ENCODE results near the gene CDK5. TPM values are rescaled to one million over a fixed set of nuclear protein-coding genes. Genes with fewer than 3 reads are reported as not detected.
"Not testable (repeated sequence)": the region's sequence is repeated elsewhere in the genome, so short reads cannot be mapped to it uniquely, and the experiment has no call there.

Gene CDK5
- total RNA-seq, 1 experiment from 2014 or later = 47.4 TPM

- no peak for DNase-seq (ENCODE audit: low read depth)
These were observed 21.8 kb downstream of the CDK5 start for GRCh38 chr7:151035902-151036301.

GRCh38 chr7:151035026-151035717, 22.5 kb downstream of the CDK5 start:
- no peak for DNase-seq (ENCODE audit: low read depth)

GRCh38 chr7:151034312-151035025, 23.2 kb downstream of the CDK5 start:
- no peak for DNase-seq (ENCODE audit: low read depth)

GRCh38 chr7:151033864-151034249, 23.8 kb downstream of the CDK5 start:
- DNase-seq (ENCODE audit: low read depth) = no peak

- no peak for DNase-seq (ENCODE audit: low read depth)
These were observed 24.5 kb downstream of the CDK5 start for GRCh38 chr7:151032936-151033863.

GRCh38 chr7:151031011-151031410, 26.7 kb downstream of the CDK5 start:
- DNase-seq (ENCODE audit: low read depth) = no peak

GRCh38 chr7:151028948-151029501, 28.7 kb downstream of the CDK5 start:
- no peak for DNase-seq (ENCODE audit: low read depth)

GRCh38 chr7:151028131-151028947, 29.4 kb downstream of the CDK5 start, which contains the start of gene ABCB8:
Gene ABCB8 (plus strand): TSS chr7:151028450. CDS start chr7:151028516, 66 bp downstream.
- DNase-seq (ENCODE audit: low read depth) = peak; percentile 100

- not testable (repeated sequence) for DNase-seq (ENCODE audit: low read depth)
These were observed 30.0 kb downstream of the CDK5 start for GRCh38 chr7:151027728-151028130.

GRCh38 chr7:151026771-151027727, 30.6 kb downstream of the CDK5 start:
- DNase-seq (ENCODE audit: low read depth) = not testable (repeated sequence)

- peak; percentile 76 for DNase-seq (ENCODE audit: low read depth)
These were observed 31.6 kb downstream of the CDK5 start for GRCh38 chr7:151025924-151026671.

GRCh38 chr7:151024435-151025056, 33.2 kb downstream of the CDK5 start, which contains the start of gene ATG9B:
Gene ATG9B (minus strand): TSS chr7:151024494. CDS start chr7:151024423, 71 bp downstream.
- DNase-seq (ENCODE audit: low read depth) = no peak

- DNase-seq (ENCODE audit: low read depth) = no peak
These were observed 34.5 kb downstream of the CDK5 start for GRCh38 chr7:151023232-151023631.

- DNase-seq (ENCODE audit: low read depth) = no peak
These were observed 37.5 kb downstream of the CDK5 start for GRCh38 chr7:151020231-151020630.

- DNase-seq (ENCODE audit: low read depth) = no peak
These were observed 38.6 kb downstream of the CDK5 start for GRCh38 chr7:151019130-151019447.

GRCh38 chr7:151018421-151019129, 39.1 kb downstream of the CDK5 start:
- DNase-seq (ENCODE audit: low read depth) = no peak

GRCh38 chr7:151017953-151018420, 39.7 kb downstream of the CDK5 start:
- DNase-seq (ENCODE audit: low read depth) = no peak
